HG03196 (cell line): ENCODE data around the gene LRRC32.
A peak's percentile ranks its signal among the peaks of the same experiment; 100 is the strongest.
"Not testable (repeated sequence)": the region's sequence is repeated elsewhere in the genome, so short reads cannot be mapped to it uniquely, and the experiment has no call there.

Source experiments
- ATAC-seq: cut with Tn5 transposase; IDR thresholded peaks from one replicate; pipeline ENCODE4 v1.9.1; 2021; ENCODE audit not compliant: unreplicated experiment

Gene LRRC32

DNA sequence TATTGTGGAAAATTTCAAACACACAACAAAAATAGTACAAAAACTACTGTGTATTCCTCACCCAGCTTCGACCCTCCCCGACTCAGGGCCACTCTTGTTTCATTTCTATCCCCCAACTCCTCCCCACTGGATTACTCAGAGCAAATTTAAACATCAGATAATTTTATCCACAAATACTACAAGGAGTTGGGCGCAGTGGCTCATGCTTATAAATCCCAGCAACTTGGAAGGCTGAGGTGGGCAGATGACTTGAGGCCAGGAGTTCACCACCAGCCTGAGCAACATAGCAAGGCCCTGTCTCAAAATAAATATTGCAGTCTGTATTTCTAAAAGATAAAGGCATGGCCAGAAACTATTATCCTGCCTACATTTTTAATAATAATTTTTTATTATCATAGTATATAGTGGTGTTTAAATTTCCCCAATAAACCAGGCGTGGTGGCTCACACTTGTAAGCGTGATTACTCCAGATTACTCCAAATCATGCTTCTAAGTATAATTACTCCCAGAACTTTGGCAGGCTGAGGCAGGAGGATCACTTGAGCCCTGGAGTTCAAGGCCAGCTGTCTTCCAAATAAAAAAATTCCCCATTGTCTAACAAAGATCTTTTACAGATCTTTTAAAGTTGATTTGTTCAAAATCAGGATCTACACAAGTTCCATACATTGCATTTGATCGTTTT, 39.8 kb downstream of the LRRC32 start:
- no peak for ATAC-seq

DNA sequence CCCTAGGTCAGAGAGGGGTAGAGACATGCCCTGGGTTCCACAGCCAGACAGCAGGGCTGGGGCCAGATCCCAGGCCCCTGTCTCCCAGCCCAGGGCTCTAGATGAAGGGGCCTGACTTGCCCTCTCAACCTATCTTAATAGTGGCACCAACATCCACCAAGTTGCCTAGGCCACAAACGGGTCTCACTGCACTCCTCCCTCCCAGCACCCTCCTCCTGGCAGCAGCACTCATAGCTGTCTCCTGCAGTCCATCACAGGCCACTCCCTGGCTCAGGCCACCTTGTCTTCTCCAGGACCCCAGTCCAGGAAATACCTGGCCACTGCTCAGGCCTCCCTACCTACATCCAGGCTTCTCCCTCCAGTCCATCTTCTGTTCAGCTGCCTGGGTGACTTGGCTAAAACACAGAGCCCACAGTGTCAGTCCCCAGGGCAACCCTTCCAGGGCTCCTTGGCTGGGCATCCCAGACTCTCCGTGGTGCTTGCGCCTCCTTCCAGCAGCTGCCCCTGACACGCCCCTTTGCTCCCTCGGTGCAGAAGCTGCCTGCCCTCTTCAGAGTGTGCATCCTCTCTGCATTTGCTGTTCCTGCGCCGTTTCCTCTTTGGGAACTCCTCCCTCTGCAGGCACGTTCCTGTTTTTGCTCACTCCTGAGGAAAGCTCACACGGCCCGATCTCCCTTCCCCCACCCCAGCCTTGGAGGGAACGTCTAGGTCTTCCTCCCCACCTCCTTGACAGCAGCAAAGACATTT, 40.5 kb downstream of the LRRC32 start:
- no peak for ATAC-seq

DNA sequence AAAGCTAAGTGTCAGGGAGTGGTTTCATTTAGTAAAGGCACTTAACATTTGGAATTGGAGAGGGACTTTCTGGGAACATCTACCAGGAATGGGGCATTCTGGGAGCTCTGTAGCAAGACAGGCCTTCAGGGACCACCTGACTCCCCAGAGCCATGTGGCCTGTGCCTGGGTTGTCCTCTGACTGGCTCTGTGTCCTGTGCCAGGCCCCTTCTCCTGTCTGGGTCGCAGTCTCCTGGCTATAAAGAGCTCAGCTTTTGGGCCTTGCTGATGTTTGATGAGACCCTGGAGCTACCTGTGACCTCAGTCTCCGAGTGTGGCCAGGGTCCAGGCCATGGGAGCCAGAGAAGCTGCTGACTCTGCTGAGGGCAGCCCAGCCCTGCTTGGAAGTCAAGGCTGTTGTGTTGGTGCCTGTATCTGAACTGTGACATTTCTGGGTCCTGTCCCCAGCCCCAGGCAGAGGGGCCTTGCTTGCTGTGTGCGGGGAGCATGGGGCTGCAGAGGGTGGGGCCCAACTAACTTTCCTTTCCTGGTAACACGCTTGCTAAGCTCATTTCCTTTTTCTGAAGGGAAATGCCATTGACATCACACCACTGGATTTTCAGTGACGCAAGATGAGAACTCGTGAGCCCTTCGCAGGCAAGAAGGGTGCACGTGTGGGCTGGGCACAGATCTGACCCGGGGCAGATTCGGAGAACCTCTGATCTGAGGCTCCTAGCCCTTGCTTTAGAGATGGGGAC, 41.3 kb downstream of the LRRC32 start:
- no peak for ATAC-seq

DNA sequence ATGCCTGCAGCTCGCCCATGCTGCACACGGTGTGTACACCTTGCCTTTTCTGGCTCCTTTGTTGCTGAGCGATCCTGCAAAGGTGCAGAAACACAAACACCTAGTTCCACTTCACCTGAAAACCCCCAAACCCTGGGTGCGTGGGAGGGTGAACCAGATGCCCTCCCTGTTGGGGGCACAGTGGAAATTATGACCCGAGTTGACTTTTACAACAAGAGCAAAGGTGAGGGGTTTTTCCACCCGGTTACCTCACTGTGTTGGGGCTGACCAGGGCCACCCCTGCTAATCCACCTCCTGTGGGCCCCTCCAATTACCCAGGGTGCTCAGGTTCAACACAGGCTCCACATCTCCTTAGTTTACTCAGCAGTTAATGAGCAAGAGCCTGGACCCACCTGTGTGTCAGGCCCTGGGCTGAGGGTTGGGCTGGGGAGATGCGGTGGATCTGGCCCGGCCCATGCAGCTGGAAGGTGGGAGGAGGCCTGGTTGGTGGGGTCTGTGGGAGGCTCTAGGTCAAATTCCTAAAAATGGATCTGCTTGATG, 42.1 kb downstream of the LRRC32 start:
- no peak for ATAC-seq

DNA sequence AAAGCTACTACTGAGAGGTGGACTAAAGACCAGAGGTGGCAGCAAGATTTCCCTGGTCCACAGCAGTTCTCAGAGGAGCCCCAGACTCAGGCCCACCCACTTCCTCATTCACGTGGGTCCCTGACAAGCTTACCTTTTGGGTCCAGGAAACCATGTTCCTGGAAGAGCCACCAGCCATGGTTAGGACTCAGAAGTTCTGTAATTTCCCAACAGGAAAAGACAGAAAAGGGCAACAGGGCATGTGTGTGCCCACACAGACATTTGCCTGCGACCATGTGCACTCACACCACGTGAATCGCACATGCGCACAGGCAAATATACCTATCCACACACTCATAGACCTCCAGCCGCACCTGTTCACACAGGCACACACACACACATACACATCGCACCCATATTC, 42.9 kb downstream of the LRRC32 start:
- no peak for ATAC-seq

DNA sequence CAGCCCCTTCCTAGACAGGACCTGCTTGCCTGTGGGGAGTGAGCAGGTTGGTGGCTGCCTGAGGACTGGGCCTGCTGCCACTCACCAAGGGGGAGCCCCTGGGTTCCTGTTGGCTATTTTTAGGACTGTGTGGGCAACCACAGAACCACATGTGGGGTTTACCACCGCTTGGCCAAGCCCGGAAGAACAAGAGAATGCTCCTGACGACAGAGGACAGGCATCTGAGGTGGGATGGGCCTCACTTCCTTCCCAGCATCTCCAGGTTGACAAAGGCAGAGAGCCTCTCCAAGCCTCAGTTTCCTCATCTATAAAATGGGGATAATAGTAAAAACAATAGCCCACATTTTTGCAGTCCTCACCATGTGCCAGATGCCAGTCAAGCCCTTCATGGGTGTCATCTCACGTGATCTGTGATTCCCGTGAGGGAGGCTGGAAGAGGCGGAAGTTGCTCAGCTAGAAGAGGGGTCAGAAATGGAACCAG, 43.6 kb downstream of the LRRC32 start:
- ATAC-seq = peak; percentile 79

DNA sequence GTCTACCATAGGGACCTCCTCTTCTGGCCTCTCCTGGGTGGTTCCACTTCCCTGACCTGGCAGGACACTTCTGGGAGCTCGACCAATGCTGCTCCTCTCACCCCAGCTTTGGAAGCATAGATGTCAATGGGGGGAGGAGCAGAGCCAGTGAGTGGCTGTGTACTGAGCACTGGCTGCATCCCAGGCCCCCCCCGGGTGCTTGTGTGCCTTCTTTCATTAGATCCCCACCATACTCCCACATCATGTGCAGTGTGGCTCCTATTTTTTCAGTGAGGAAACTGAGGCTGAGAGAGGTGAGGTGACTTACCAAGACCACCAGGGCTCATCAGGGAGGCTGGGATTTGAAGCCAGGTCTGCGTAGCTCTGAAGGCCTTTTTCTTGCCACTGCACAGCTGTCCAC, 44.3 kb downstream of the LRRC32 start:
- no peak for ATAC-seq

DNA sequence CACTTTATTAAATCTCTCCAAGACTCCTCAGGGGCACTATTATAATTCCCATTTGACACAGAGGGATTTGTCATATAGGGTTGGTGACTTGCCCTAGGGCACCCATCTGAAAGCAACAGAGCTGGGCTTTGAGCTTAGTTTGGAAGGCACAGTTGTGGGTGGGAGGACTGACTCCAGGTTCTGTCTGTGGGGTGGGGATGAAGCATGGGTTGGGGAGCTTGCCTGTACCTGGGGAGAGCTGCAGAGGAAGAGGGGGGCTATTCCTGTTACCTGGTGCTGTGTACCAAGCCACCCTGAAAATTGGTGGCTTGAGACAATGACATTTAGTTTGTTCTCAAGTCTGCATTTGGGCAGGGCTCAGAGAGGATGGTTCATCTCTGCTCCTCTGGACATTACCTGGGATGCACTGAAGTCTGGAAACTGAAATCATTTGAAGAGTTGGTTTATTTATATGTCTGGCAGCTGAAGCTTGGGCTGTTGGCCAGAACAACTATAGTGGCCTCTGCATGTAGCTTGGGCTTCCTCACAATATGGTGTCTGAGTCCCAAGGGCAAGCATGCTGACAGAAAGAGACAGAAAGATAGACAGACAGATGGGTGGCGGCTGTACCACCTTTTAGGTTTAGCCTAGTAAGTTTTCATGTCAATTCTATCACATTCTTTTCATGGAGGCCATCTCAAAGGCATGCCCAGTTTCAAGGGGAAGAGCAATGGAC, 44.9 kb downstream of the LRRC32 start:
- ATAC-seq = no peak

DNA sequence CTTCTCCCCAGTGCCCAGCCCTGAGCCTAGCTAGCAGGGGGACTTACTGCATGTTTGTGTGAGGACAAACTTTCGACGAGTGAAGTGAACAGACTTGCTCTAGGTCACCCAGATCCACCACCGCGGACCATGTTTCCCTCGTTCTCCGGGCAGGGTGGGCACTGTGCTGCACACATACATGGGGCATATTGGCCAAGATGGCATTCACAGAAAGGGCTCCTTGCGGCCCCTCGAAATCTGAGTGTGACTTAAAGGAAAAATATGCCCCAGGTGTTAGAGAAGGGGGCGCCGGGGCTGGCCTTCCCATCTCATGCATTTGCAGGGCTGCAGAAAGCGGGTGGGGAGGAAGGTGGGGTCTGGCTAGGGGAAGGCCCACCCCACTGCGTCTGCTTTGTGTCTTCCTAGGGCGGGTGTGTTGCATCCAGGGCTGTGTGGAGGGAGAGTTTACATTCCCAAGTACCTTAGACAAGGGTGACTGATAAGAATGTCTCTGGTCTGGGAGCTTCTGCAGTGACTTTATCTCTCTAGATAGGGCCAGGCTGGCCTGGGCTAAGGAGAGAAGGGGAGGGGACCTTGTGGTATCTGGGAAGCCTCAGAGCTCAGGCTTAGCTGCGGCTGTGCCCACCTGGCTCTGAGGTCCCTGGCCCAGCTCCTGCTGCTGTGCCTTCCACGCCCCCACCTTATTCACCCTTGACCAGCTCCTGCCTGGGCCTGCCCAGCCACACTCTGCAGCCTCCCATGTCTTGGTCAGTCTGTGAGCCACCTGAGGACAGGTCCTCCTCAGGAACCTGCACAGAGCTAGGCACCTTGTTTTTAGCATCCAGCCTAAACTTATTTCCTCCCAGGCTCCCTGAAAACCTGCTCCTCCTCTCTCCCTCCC, 45.8 kb downstream of the LRRC32 start:
- no peak for ATAC-seq

DNA sequence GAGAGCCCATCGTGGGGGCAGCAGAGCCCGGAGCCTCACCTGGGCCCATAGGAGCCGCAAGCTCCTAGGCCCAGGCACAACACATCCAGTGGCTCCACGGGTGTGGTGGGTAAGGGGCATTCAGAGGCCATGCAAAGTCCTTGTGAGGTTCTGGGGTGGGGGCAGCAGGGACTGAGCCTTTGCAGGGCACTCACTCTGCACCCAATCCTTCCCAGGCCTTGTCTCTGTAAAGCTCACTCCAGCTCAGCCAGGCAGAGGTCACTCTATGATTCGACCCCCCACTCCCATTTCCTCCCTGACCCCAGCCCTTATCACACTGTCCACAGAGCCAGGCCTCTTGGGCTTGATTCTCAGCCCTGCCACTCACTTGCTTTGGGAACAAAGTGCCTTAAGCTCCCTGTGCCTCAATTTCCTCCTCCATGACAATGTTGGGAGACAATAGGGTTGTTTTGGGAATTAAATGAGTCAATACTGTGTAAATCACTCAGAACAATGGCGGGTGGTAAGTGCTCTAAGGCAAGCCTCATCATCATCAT, 46.6 kb downstream of the LRRC32 start:
- no peak for ATAC-seq

DNA sequence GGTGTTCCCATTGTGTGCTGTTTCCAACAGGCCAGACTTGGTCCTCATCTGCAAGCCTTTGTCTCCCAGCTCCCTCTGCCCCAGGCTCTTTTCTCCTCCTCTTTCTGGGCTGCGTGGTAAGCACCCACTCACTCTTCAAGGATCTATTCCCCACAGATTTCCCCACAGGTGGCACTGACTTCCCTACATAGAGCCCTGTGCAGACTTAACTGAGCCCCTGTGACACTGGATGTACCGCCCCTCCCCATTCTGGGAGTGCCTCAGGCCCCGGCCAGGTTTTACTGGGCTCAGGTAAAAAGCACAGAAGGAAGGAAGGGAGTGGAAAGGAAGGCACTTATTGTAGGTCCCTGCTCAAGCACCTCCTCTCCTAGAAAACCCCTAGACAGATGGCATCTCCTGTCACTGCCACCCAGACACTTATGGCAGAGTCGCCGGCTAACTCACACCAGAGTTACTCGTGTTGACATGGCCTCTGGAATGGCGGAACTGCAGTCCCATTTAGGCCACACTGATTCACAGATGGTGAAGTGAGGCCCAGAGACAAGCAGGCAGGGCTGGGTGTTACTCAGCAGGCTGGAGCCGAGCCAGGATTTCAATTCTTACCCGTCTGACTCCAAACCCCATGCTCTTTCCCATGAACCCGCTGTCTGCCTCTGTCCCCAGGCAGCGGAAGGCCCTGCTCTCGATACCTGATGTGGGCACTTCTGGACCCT, 47.2 kb downstream of the LRRC32 start:
- no peak for ATAC-seq

DNA sequence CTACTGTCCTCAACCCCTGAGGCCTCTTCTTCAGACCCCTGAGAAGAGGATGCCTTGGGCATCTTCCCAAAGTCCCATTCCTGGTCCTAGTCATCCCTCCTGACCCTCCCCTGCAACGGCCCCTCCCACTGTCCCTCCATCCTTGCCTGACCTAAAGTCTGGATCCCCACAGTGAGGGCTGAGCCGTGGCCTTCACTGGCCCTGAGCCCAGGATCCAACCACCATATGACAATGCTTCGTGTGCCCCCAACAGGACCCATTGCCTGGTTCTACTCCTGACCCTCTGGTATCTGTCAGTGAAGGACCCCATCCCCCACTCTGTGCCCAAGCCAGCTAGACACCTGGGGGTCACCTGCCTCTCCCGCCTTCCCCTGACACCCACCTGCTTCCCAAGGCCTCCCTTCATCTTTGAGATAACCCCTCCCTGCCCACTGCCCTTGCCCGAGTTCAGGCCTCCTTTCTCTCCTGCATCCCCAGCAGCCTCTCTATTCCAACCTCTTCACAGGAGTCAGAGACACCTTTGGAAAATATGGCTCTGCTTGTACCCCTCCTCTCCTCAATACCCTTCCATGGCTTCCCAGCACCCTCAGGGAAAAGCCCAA, 48.0 kb downstream of the LRRC32 start:
- ATAC-seq = no peak

DNA sequence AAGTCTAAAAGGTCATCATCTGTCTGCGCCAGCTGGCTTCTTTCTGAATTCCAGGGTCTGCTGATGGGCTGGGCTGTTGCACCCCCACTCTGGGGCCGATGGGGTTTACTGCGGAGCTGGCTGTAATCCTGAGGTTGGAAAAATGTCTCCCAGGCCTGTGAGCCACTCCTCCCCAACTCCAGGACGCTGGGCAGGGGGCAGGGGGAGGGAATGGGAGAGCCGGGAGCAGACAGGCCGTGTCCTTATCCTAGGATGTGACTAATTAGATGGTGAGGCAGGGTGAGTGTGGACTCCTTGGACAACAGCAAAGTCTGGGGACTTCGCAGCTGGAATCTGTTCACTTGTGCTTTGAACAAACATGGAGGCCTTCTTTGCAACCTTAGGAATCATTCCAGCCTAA, 48.7 kb downstream of the LRRC32 start:
- ATAC-seq = no peak

DNA sequence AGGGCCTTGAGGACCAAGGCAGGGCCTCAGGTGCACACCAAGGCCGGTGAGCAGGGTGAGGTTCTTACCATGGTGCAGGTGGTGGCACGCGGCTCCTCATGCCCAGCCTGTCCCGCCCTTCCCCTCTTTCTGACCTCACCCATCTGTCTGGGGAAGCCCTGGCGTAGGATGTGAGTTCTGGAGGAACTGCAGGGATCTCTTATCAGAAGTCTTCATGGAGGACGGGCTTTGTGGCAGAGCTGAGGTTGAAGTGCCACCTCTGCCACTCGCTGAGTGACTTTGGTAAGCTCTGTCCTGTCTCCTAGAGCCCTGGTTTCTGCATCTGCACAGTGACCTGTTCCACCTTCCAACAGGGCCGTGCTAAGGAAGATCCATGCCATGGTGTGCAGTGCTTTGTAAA, 49.1 kb downstream of the LRRC32 start:
- ATAC-seq = no peak

DNA sequence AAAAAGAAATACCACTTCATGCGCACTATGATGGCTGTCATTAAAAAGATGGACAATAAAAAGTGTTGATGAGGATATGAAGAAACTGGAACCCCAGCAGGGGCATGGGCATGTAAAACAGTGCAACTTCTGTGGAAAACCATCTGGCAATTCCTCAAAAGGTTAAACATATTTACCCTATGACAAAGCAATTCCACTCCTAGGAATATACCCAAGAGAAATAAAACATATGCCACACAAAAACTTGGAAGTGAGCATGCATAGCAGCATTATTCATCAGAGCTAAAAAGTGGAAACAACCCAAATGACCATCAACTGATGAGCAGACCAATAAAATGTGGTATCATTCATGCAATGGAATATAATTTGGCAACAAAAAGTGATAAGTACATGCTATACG, 50.1 kb downstream of the LRRC32 start:
- ATAC-seq = no peak

DNA sequence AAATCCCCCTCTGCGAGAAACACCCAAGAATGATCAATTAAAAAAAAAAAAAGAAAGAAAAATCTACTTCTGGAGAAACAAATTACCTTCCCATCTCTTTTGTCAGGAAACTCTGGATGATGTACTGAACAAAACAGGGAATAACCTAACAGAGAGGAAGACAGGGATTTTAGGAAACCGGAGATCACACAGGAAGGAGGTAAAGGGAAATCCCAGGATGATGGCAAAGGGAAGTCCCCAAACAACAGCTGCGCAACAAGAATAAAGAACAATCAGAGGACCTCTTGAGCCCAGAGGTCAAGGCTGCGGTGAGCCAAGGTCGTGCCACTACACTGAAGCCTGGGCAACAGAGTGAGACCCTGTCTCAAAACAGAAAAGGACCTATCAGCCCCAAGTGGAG, 50.7 kb downstream of the LRRC32 start:
- ATAC-seq = not testable (repeated sequence)

DNA sequence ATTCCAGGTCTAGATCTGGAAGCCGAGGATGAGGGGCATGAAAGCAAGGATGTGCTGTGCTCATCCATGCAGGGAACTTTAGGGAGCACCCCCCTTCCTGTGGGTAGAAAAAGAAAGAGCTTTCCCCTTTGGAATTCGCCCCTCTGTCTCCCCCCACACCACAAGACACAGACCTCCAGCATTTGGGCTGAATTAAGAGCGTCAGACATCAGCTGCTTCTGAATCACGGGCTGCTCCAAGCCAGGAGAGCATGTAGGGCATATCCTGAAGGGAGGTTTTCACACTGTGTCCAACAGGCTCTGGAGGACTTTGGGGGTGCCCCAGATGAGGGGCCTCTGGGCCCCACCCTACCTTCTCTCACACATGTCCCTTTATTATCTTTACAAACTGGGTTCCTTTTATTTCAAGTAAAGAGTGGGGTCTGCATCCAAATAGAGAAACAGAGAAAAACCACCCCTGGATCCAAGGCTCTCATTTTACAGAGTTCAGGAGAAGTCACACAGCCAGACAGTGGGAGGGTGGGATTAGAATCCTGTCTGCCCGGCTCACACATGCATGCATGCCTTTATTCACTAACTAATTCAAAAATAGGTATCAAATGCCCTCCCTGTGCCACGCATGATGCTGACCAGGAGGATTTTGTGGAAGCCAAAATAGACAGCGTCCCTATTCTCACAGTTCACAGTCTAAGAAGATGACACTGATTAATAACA, 52.8 kb downstream of the LRRC32 start:
- ATAC-seq = no peak
